Glomerular visceral epithelial cell (primary cell): ENCODE results near the gene TMEM126A.
"Not testable (repeated sequence)": the region's sequence is repeated elsewhere in the genome, so short reads cannot be mapped to it uniquely, and the experiment has no call there.

Experiments
- DNase-seq: peaks from one replicate; pipeline ENCODE4 v3.0.0-alpha.2; 2016; ENCODE audit errors: extremely low spot score

TMEM126A gene

GRCh38 chr11:85658180-85658579 is 10.4 kb downstream of the TMEM126A start:
- no peak for DNase-seq

- no peak for DNase-seq
Observed at GRCh38 chr11:85661972-85662664, 14.4 kb downstream of the TMEM126A start.

GRCh38 chr11:85663080-85663752 is 15.4 kb downstream of the TMEM126A start:
- peak; percentile 18 for DNase-seq

- peak; percentile 55 for DNase-seq
Observed at GRCh38 chr11:85663753-85664614, 16.2 kb downstream of the TMEM126A start.

GRCh38 chr11:85664615-85665481 is 17.1 kb downstream of the TMEM126A start, which contains the start of gene CREBZF:
TSS of gene CREBZF (minus strand) at chr11:85665129. CDS start at chr11:85664875, 254 bp downstream.
- peak; percentile 92 for DNase-seq

- DNase-seq = no peak
Observed at GRCh38 chr11:85665733-85666132, 18.0 kb downstream of the TMEM126A start.

GRCh38 chr11:85666687-85667086 is 18.9 kb downstream of the TMEM126A start:
- DNase-seq = no peak

- DNase-seq = no peak
Observed at GRCh38 chr11:85668157-85668556, 20.4 kb downstream of the TMEM126A start.

GRCh38 chr11:85670949-85671663 is 23.3 kb downstream of the TMEM126A start:
- DNase-seq = not testable (repeated sequence)

- DNase-seq = no peak
Observed at GRCh38 chr11:85672105-85672902, 24.5 kb downstream of the TMEM126A start.

- DNase-seq = no peak
Observed at GRCh38 chr11:85673393-85673792, 25.6 kb downstream of the TMEM126A start.

- DNase-seq = no peak
Observed at GRCh38 chr11:85679576-85679975, 31.8 kb downstream of the TMEM126A start.

- no peak for DNase-seq
Observed at GRCh38 chr11:85680897-85681296, 33.1 kb downstream of the TMEM126A start.

- peak; percentile 25 for DNase-seq
Observed at GRCh38 chr11:85682330-85683305, 34.9 kb downstream of the TMEM126A start.

- DNase-seq = peak; percentile 7
Observed at GRCh38 chr11:85685125-85685819, 37.5 kb downstream of the TMEM126A start.

GRCh38 chr11:85685820-85686459 is 38.2 kb downstream of the TMEM126A start, which contains the start of gene CCDC89:
TSS of gene CCDC89 (minus strand) at chr11:85686195. CDS start at chr11:85686130, 65 bp downstream.
- peak; percentile 96 for DNase-seq

GRCh38 chr11:85694385-85694980 is 46.7 kb downstream of the TMEM126A start:
- peak; percentile 31 for DNase-seq
